Measurements from ENCODE around the gene SKIDA1.

The SKIDA1 gene

GRCh38 chr10:21499701-21500577 lies 25.5 kb downstream of the SKIDA1 start:
- DNase-seq: no peak

- no peak for DNase-seq
Measured at GRCh38 chr10:21498986-21499385, 26.5 kb downstream of the SKIDA1 start.

GRCh38 chr10:21498377-21498776 lies 27.1 kb downstream of the SKIDA1 start:
- no peak for DNase-seq

GRCh38 chr10:21497177-21497807 lies 28.2 kb downstream of the SKIDA1 start:
- DNase-seq: peak; percentile 60

GRCh38 chr10:21496343-21497176 lies 28.9 kb downstream of the SKIDA1 start:
- peak; percentile 16 for DNase-seq

GRCh38 chr10:21495752-21496342 lies 29.6 kb downstream of the SKIDA1 start:
- DNase-seq: peak; percentile 25

GRCh38 chr10:21495002-21495751 lies 30.3 kb downstream of the SKIDA1 start:
- no peak for DNase-seq

GRCh38 chr10:21494191-21495001 lies 31.1 kb downstream of the SKIDA1 start:
- DNase-seq: no peak

GRCh38 chr10:21493784-21494183 lies 31.7 kb downstream of the SKIDA1 start:
- DNase-seq: no peak

GRCh38 chr10:21492421-21492820 lies 33.1 kb downstream of the SKIDA1 start:
- DNase-seq: no peak

GRCh38 chr10:21490711-21491105 lies 34.8 kb downstream of the SKIDA1 start:
- no peak for DNase-seq

- DNase-seq: no peak
Measured at GRCh38 chr10:21490028-21490710, 35.3 kb downstream of the SKIDA1 start.

- DNase-seq: no peak
Measured at GRCh38 chr10:21488957-21489446, 36.5 kb downstream of the SKIDA1 start.

GRCh38 chr10:21488246-21488956 lies 37.1 kb downstream of the SKIDA1 start:
- DNase-seq: no peak

- DNase-seq: no peak
Measured at GRCh38 chr10:21487416-21488180, 37.9 kb downstream of the SKIDA1 start.

- DNase-seq: no peak
Measured at GRCh38 chr10:21482821-21483220, 42.7 kb downstream of the SKIDA1 start.

- no peak for DNase-seq
Measured at GRCh38 chr10:21481407-21481806, 44.1 kb downstream of the SKIDA1 start.

GRCh38 chr10:21479570-21480315 lies 45.7 kb downstream of the SKIDA1 start:
- no peak for DNase-seq
